Gastrocnemius medialis (tissue), 4 donors: Measurements from ENCODE around the gene LRFN3. TPM values are rescaled to one million over a fixed set of nuclear protein-coding genes. Genes with fewer than 3 reads are reported as not detected.

ENCODE experiments used
- ATAC-seq, 2 donors: fragments of 150-250 bp; one replicate each; pipeline ENCODE4 v1.9.1; 2016
- DNase-seq, 2 donors: peaks; one replicate each; pipeline ENCODE4 v3.0.0-alpha.2; 2019
- H3K27ac ChIP-seq, 4 donors: fragments of 200-600 bp; sonication (generic); 1 replicate in 1 of 4; 2 replicates in 3 of 4; pipeline ENCODE4 v1.5.1; 2016 to 2018; ENCODE audit warnings: mild to moderate bottlenecking in 2 of 4, moderate library complexity in 1 of 4
- H3K27me3 ChIP-seq, 3 donors: fragments of 200-600 bp; sonication (generic) in 2 of 3; 1 replicate in 1 of 3; 2 replicates in 2 of 3; pipeline versions ENCODE4 v1.5.1 to v1.6.0; 2016 to 2019; ENCODE audit warnings: mild to moderate bottlenecking in 1 of 3, moderate library complexity in 1 of 3
- H3K36me3 ChIP-seq, 2 donors: fragments of 200-600 bp; sonication (generic) in 1 of 2; one replicate each; pipeline ENCODE4 v1.5.1; 2017 to 2018
- H3K4me1 ChIP-seq, 2 donors: fragments of 200-600 bp; sonication (generic) in 1 of 2; one replicate each; pipeline ENCODE4 v1.5.1; 2016 to 2017; ENCODE audit warnings: mild to moderate bottlenecking in 2 of 2
- H3K4me3 ChIP-seq, 4 donors: fragments of 200-600 bp; sonication (generic) in 3 of 4; 1 replicate in 1 of 4; 2 replicates in 3 of 4; pipeline ENCODE4 v1.5.1; 2016 to 2019; ENCODE audit warnings: mild to moderate bottlenecking in 2 of 4
- H3K9me3 ChIP-seq, 3 donors: fragments of 200-600 bp; sonication (generic) in 2 of 3; 1 replicate in 1 of 3; 2 replicates in 2 of 3; pipeline ENCODE4 v1.5.1; 2016 to 2019
- POLR2A ChIP-seq, 2 donors: fragments of 450-650 bp; IDR thresholded peaks; one replicate each; pipeline ENCODE4 v1.6.1; 2017; ENCODE audit warnings: antibody characterized with exemption in 2 of 2, mild to moderate bottlenecking in 2 of 2, moderate library complexity in 2 of 2
- in situ Hi-C, 4 donors: fragments of 200-750 bp; cut with MboI; loops; one replicate each; pipeline versions ENCODE4 v1.15.0 to v1.8.0; 2017; ENCODE audit warnings: low sequenced_read_pairs in 4 of 4
- intact Hi-C: fragments of 100-400 bp; cut with DNase I; formaldehyde crosslinking; loops from one replicate; pipeline ENCODE4 v1.15.1; 2023; ENCODE audit warnings: low total_unique reads
- total RNA-seq, 4 donors: library from RNA; depleted of rRNA; stranded (reverse); fragments of >200 nt; gene quantifications; one replicate each; pipeline versions ENCODE4 v1.1.0 to v1.2.3, GENCODE V29; 2016
- TF ChIP-seq, protein P1 (sequence below), 5 experiments: fragments of 450-650 bp in 3 of 5; fragments of 200-600 bp in 2 of 5; sonication (generic) in 2 of 5; IDR thresholded peaks in 4 of 5; conservative IDR thresholded peaks in 1 of 5; 1 replicate in 4 of 5; 2 replicates in 1 of 5; pipeline ENCODE4 v1.5.1; 2016 to 2019; ENCODE audit warnings: antibody characterized with exemption in 5 of 5, mild to moderate bottlenecking in 3 of 5, moderate library complexity in 3 of 5

Gene LRFN3
- total RNA-seq, 4 donors from 2014 or later = 7.4 to 18.2 (median 12.8) TPM

DNA sequence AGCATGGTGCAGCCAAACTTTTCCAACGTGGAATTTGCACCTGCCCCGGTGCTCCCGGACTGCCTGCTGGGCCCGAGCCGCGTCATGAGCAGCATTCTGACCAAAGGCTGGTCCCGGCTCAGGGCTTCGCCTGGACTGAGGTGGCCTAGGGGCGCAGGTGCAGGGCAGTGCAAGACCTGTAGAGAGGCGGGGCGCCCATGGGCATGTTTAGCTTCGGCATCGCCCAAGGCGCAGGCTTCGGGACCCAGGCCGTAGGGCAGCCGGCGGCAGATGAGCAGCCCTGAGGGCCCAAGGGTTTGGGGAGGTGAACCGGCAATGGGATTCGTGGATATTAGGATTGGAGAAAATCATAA lies 23.8 kb downstream of the LRFN3 start:
- ATAC-seq (no peak), DNase-seq (no peak)
- no peaks in the 10 kb centered on the region for H3K36me3 ChIP-seq
- in situ Hi-C loops = no loop called here
- H3K4me1 ChIP-seq = no peaks in the 10 kb centered on the region
- no peaks in the 10 kb centered on the region for H3K9me3 ChIP-seq
- H3K4me3 ChIP-seq = no peak overlapping the region
- peaks cover 34 to 39% (median 38%) of the 10 kb centered on the region in 3 donors for H3K27me3 ChIP-seq
- intact Hi-C loops = no loop called here
- TF ChIP-seq, protein P1, sequence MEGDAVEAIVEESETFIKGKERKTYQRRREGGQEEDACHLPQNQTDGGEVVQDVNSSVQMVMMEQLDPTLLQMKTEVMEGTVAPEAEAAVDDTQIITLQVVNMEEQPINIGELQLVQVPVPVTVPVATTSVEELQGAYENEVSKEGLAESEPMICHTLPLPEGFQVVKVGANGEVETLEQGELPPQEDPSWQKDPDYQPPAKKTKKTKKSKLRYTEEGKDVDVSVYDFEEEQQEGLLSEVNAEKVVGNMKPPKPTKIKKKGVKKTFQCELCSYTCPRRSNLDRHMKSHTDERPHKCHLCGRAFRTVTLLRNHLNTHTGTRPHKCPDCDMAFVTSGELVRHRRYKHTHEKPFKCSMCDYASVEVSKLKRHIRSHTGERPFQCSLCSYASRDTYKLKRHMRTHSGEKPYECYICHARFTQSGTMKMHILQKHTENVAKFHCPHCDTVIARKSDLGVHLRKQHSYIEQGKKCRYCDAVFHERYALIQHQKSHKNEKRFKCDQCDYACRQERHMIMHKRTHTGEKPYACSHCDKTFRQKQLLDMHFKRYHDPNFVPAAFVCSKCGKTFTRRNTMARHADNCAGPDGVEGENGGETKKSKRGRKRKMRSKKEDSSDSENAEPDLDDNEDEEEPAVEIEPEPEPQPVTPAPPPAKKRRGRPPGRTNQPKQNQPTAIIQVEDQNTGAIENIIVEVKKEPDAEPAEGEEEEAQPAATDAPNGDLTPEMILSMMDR (IDR thresholded peaks at IDR 0.05 in 4 of 5, conservative IDR thresholded peaks at IDR 0.05 in 1 of 5) = no peak
- no peak for TF ChIP-seq POLR2A (IDR thresholded peaks at IDR 0.05)
- no peak overlapping the region for H3K27ac ChIP-seq

DNA sequence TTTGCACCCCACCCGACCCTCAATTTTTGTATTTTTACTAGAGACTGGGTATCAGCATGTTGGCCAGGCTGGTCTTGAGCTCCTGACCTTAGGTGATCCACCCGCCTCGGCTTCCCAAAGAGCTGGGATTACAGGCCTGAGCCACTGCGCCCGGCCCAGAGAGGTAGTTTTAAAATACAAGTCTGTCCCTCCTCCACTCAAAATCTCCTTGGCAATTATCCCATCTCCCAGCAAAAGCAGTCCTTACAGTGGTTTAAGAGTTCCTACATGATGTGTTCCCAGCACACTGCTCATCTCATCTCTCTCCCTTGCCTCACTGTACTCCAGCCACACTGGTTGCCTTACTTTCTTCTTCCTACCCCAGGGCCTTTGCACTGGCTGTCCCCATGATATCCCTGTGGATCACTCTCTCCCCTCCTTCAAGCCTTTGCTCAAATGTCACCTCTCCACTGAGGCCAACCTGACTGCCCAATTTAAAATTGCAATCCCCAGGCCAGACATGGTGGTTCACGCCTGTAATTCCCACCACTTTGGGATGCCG lies 24.3 kb downstream of the LRFN3 start:
- no peak overlapping the region for H3K4me3 ChIP-seq
- in situ Hi-C loops = no loop called here
- H3K27ac ChIP-seq = no peak overlapping the region
- peaks cover 34 to 39% (median 38%) of the 10 kb centered on the region in 3 donors for H3K27me3 ChIP-seq
- no peak for DNase-seq
- intact Hi-C loops = no loop called here
- ATAC-seq = no peak
- no peaks in the 10 kb centered on the region for H3K9me3 ChIP-seq
- TF ChIP-seq, protein P1 (IDR thresholded peaks at IDR 0.05 in 4 of 5, conservative IDR thresholded peaks at IDR 0.05 in 1 of 5) = no peak
- no peaks in the 10 kb centered on the region for H3K4me1 ChIP-seq
- no peaks in the 10 kb centered on the region for H3K36me3 ChIP-seq

DNA sequence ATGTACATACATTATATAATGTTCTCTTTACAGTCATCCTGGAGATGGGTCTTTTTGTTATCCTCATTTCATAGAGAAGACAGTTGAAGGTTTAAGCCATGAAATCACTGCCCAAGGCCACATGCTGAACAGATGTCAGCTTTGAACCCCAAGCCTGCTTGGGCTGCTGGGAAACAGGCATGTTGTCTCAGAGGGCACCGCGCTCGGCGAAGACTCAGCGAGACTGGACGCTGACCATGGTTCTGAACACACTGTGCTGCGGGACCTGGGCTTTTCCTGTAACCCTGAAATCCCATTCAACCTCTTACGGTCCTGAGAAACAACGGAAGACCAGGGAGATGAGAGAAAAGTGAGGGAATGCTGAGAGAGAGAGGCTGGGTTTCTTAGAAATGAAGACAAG lies 27.3 kb downstream of the LRFN3 start:
- Histone ChIP-seq H3K27me3 (peaks cover 29 to 33% (median 32%) of the 10 kb centered on the region in 3 donors), H3K4me3 (no peak overlapping the region), H3K4me1 (no peaks in the 10 kb centered on the region), H3K36me3 (no peaks in the 10 kb centered on the region), H3K9me3 (no peaks in the 10 kb centered on the region), H3K27ac (no peak overlapping the region)
- TF ChIP-seq, protein P1 (IDR thresholded peaks at IDR 0.05 in 4 of 5, conservative IDR thresholded peaks at IDR 0.05 in 1 of 5) = no peak
- no peak for TF ChIP-seq POLR2A (IDR thresholded peaks at IDR 0.05)
- intact Hi-C loops = no loop called here
- DNase-seq (no peak), ATAC-seq (no peak)
- in situ Hi-C loops = no loop called here

DNA sequence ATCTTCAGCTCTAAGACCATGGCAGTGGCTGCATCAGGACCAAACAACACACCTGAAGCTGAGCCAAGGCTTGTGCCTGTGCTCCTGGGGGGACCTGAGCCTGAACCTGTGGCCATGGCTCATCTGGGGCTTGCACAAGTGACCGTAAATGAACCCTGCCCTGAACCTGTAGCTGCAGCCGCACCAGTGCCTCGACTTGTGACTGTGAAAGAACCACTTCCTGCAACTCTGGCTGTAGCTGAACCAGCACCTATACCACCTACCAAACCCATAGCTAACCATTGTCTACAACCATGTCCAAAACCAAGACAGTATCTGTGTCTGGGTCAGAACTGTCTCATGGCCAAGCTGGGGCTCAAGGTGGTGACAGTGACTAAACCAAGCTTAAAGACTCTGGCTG lies 30.6 kb downstream of the LRFN3 start:
- H3K27me3 ChIP-seq = peaks cover 0 to 7% (median 0%) of the 10 kb centered on the region in 3 donors
- no peaks in the 10 kb centered on the region for H3K4me1 ChIP-seq
- no peaks in the 10 kb centered on the region for H3K9me3 ChIP-seq
- intact Hi-C loops (no loop called here), in situ Hi-C loops (no loop called here)
- H3K4me3 ChIP-seq = no peak overlapping the region
- H3K36me3 ChIP-seq = no peaks in the 10 kb centered on the region
- ATAC-seq (no peak), DNase-seq (no peak)
- no peak overlapping the region for H3K27ac ChIP-seq
- TF ChIP-seq, protein P1 (IDR thresholded peaks at IDR 0.05 in 4 of 5, conservative IDR thresholded peaks at IDR 0.05 in 1 of 5) = no peak
- no peak for TF ChIP-seq POLR2A (IDR thresholded peaks at IDR 0.05)

DNA sequence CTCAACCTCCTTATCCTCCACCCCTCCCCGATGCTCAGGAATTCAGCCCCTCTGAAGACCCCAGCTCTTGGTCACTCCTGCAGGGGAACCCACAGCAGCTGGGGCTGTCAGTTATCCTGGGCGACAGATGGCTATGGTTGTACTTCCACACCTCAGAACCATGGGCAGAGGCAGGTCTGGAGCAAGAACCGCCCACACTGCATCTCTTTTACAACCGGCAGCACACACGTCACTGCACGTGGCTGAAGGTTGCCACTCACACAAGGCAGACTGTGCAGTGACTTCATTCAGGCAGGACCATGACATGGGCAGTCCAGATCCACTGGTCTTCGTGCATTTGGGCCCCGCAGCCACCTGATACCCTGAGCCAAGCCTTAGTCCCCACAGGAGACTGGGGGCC lies 37.3 kb downstream of the LRFN3 start:
- no peak for DNase-seq
- no peak for ATAC-seq
- Histone ChIP-seq H3K27ac (no peak overlapping the region), H3K9me3 (no peaks in the 10 kb centered on the region), H3K27me3 (peaks cover 0 to 4% (median 0%) of the 10 kb centered on the region in 3 donors), H3K36me3 (no peaks in the 10 kb centered on the region), H3K4me1 (no peaks in the 10 kb centered on the region), H3K4me3 (no peak overlapping the region)
- in situ Hi-C loops = no loop called here
- TF ChIP-seq, protein P1 (IDR thresholded peaks at IDR 0.05 in 4 of 5, conservative IDR thresholded peaks at IDR 0.05 in 1 of 5) = no peak
- no peak for TF ChIP-seq POLR2A (IDR thresholded peaks at IDR 0.05)
- intact Hi-C loops = no loop called here
